GM18526 (cell line): ENCODE measurements around the gene ADRB2.

Source experiments
- POLR2A ChIP-seq: IDR thresholded peaks from 3 replicates; pipeline ENCODE4 v1.6.1; 2011; ENCODE audit not compliant: insufficient read length; ENCODE audit errors: extremely low read depth

Gene ADRB2

GRCh38 chr5:148853868-148854267, 27.5 kb downstream of the ADRB2 start:
- no peak for TF ChIP-seq POLR2A

GRCh38 chr5:148855249-148856008, 29.0 kb downstream of the ADRB2 start:
- no peak for TF ChIP-seq POLR2A

- TF ChIP-seq POLR2A = no peak
Observed at GRCh38 chr5:148856009-148856367, 29.6 kb downstream of the ADRB2 start.

DNA sequence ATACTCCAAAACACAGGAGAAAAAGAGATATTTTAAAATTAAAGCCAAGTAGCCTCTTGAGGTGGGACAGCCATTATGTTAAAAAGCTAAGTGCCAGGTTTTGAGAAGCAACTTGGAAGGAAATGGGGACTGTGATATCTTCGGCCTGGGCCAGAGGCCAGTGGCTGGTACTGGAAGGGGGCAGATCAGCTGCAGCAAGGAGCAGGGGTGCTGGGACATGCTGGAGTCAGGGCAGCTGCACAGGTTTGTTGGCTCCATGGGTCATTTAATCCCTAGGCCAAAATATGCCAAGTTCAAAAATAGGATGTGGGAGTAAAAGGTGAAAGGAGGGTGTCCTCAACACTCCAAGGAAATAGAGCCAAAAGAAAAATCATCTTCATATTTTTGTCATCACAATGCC, 30.0 kb downstream of the ADRB2 start:
- TF ChIP-seq POLR2A = no peak

DNA sequence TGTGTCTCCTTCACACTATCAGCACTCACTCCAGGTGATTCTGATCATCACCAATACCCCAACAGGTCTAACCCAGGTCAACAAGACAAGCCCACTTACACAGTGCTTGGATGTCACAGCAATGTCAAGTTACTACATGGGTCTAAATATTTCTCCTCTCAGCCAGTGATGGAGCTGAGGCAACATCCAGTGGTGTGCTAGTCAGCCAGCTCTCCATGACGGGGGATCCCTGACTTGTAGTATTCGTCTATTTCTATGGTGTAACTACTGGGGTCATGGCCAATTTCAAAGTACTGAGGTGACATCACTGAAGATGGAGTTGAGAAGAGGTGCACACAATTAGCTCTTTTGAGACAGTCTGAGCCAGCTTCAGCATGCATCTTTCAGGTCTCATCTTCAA, 31.1 kb downstream of the ADRB2 start:
- TF ChIP-seq POLR2A = no peak

DNA sequence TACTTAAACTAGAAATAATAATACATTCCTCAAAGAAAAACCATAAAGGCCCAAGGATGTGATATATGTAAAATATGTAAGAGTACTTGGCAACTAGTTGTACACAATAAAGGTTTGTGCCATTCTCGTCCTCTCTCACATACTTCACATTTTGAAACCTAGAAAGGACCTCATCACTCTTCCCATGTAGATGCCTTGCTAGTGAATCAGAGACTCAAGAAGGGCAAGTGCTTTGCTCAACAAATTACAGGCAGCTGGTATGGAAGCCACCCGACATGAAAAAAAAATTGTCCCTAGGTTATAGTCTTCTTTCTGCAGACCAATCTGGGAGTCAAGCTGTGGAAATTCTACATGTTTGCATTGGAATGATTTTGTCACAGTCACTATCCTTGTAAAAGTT, 31.7 kb downstream of the ADRB2 start:
- TF ChIP-seq POLR2A = no peak

DNA sequence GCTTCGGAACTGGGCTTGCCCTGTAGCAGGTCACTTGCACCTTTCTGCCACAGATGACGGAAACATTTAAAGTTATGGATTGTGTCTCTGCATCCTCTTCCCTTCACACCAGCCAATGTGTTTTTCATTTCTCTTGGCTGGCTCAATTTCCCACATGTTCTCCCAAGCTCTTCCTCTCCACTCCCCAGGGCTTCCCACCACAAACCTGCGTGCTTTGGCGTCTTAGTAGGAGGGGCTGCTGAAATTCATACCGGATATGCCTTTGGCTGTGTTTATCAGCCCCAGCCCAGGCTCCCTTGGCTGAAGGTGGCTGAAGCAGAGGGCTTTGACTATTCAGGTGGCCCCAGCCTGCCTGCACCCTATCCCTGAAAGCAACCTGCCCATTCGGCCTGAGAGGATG, 32.1 kb downstream of the ADRB2 start:
- no peak for TF ChIP-seq POLR2A

- TF ChIP-seq POLR2A = no peak
Observed at GRCh38 chr5:148859703-148860102, 33.3 kb downstream of the ADRB2 start.

DNA sequence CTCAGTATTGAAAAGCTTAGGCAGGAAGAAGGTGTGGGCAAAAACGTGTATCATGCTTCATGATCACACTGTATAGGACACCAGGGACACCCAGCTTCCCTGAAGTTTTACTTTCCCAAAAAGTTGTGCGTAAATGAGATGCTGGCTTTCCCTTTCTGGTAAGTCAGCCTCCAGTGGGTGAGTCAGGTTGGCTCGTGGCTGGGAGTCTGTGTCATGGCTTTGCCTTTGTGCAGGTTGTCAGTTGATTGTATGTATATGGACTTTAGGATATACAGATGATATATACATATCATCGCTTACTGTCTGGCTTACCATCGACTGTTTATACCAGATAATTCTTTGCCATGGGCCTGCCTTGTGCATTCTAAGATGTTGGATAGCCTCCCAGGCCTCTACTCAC, 34.2 kb downstream of the ADRB2 start:
- no peak for TF ChIP-seq POLR2A

- no peak for TF ChIP-seq POLR2A
Observed at GRCh38 chr5:148861088-148861487, 34.7 kb downstream of the ADRB2 start.

DNA sequence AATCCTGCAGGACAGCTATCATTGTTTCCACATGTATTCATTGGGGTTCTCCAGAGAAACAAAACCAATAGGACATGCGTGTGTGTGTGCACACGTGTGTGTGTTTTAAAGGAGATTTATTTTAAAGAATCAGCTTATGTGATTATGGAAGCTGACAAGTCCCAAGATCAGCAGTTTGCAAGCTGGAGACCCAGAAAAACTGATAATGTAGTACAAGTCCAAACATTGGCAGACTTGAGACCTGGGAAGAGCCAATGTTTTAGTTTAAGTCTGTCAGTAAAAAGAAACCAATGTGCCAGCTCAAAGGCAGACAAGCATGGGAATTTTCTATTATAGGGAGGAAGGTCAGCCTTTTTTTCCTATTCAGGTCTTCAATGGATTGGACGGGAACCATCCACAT, 35.3 kb downstream of the ADRB2 start:
- no peak for TF ChIP-seq POLR2A

GRCh38 chr5:148864113-148864841, 37.9 kb downstream of the ADRB2 start:
- no peak for TF ChIP-seq POLR2A

- TF ChIP-seq POLR2A = no peak
Observed at GRCh38 chr5:148866024-148866423, 39.6 kb downstream of the ADRB2 start.

GRCh38 chr5:148873120-148873519, 46.7 kb downstream of the ADRB2 start:
- no peak for TF ChIP-seq POLR2A

GRCh38 chr5:148873690-148874485, 47.5 kb downstream of the ADRB2 start:
- no peak for TF ChIP-seq POLR2A
